A673 (cell line): ENCODE measurements around the gene NASP. TPM values are rescaled to one million over a fixed set of nuclear protein-coding genes. Genes with fewer than 3 reads are reported as not detected.

Experiments used
- BruUV-seq: library from RNA; stranded (reverse); fragments of 400-500 nt; replicated peaks from 2 replicates; lab custom pipeline; 2021; lab: Mats Ljungman, UMichigan
- CTCF ChIA-PET: fragments of 300-600 bp; sonication (Branson Sonifier 250); formaldehyde crosslinking; loops from one replicate; lab custom pipeline; 2022; ENCODE audit warnings: antibody characterized with exemption; lab: Charles Lee
- POLR2A ChIA-PET: fragments of 300-600 bp; sonication (Branson Sonifier 250); formaldehyde crosslinking; loops from one replicate; lab custom pipeline; 2022; ENCODE audit warnings: antibody characterized with exemption; ENCODE audit not compliant: low non-redundant PET; lab: Charles Lee
- DNase-seq: peaks from one replicate; pipeline ENCODE4 v3.0.0-alpha.2; 2015; ENCODE audit warnings: low spot score
- H3K27ac ChIP-seq: fragments of 200-600 bp; sonication (generic); 2 replicates; pipeline ENCODE4 v1.5.1; 2016; ENCODE audit warnings: mixed run types, low read depth, mild to moderate bottlenecking, mixed read lengths, antibody characterized with exemption, low read length; ENCODE audit not compliant: poor library complexity, severe bottlenecking
- H3K27me3 ChIP-seq: fragments of 200-600 bp; sonication (generic); replicated peaks from 2 replicates; pipeline ENCODE4 v1.6.1; 2017; ENCODE audit warnings: mixed run types, low read depth, mild to moderate bottlenecking, mixed read lengths, antibody characterized with exemption, low read length; ENCODE audit not compliant: insufficient read depth, poor library complexity
- H3K36me3 ChIP-seq: fragments of 200-600 bp; sonication (generic); 2 replicates; pipeline ENCODE4 v1.6.1; 2016; ENCODE audit warnings: mixed run types, mild to moderate bottlenecking, mixed read lengths, antibody characterized with exemption, low read length; ENCODE audit not compliant: insufficient read depth, poor library complexity, severe bottlenecking
- H3K4me1 ChIP-seq: fragments of 200-600 bp; sonication (generic); 2 replicates; pipeline ENCODE4 v1.6.1; 2017; ENCODE audit warnings: mixed run types, mild to moderate bottlenecking, mixed read lengths, antibody characterized with exemption, low read length; ENCODE audit not compliant: insufficient read depth, poor library complexity, severe bottlenecking
- H3K4me3 ChIP-seq: fragments of 200-600 bp; sonication (generic); 2 replicates; pipeline ENCODE4 v1.5.1; 2016; ENCODE audit warnings: low read depth, mixed run types, mild to moderate bottlenecking, mixed read lengths, low read length; ENCODE audit not compliant: poor library complexity, severe bottlenecking
- H3K9me3 ChIP-seq: fragments of 200-600 bp; sonication (generic); 2 replicates; pipeline ENCODE4 v1.6.1; 2016; ENCODE audit warnings: mixed run types, low read depth, mild to moderate bottlenecking, mixed read lengths, antibody characterized with exemption, low read length; ENCODE audit not compliant: poor library complexity, severe bottlenecking
- CTCF ChIP-seq: fragments of 300-800, 200-600 bp; sonication (generic); conservative IDR thresholded peaks from 2 replicates; pipeline ENCODE4 v1.5.1; 2017; ENCODE audit warnings: low read depth, mild to moderate bottlenecking, antibody characterized with exemption, low read length, moderate library complexity, mixed read lengths
- EZH2 ChIP-seq: fragments of 200-600 bp; sonication (generic); IDR thresholded peaks from 2 replicates; pipeline ENCODE4 v1.6.1; 2017; ENCODE audit warnings: borderline replicate concordance, low read depth, mild to moderate bottlenecking, mixed read lengths, antibody characterized with exemption, low read length; ENCODE audit not compliant: poor library complexity, severe bottlenecking
- intact Hi-C: fragments of 100-400 bp; cut with micrococcal nuclease; formaldehyde crosslinking; loops from one replicate; pipeline ENCODE4 v1.10.0; 2022; ENCODE audit not compliant: unreplicated experiment
- total RNA-seq: library from RNA; stranded (reverse); gene quantifications from 2 replicates; pipeline ENCODE4 v1.2.3, GENCODE V29; 2021

The NASP gene
- total RNA-seq, 1 experiment from 2014 or later, result 392 TPM

- ChIA-PET CTCF (no interaction called here), POLR2A (no interaction called here)
Measured at GRCh38 chr1:45610589-45611226, 26.9 kb downstream of the NASP start.

GRCh38 chr1:45612941-45613579 lies 29.2 kb downstream of the NASP start:
- Histone ChIP-seq H3K9me3 (no peaks in the 10 kb centered on the region), H3K27me3 (no peaks in the 10 kb centered on the region), H3K4me1 (no peaks in the 10 kb centered on the region), H3K27ac (no peak overlapping the region), H3K4me3 (no peak overlapping the region), H3K36me3 (peaks cover 93% of the 10 kb centered on the region)
- POLR2A ChIA-PET, result no interaction called here
- TF ChIP-seq CTCF (no peak), EZH2 (no peak)
- CTCF ChIA-PET, result no interaction called here
- no TSS peak for BruUV-seq
- no peak for DNase-seq
- intact Hi-C loops, result no loop called here

More at GRCh38 chr1:45610589-45611226, 26.9 kb downstream of the NASP start:
- BruUV-seq, result no TSS peak
- H3K4me1 ChIP-seq, result no peaks in the 10 kb centered on the region
- no peak for TF ChIP-seq CTCF
- TF ChIP-seq EZH2, result no peak
- no peak overlapping the region for H3K27ac ChIP-seq
- peaks cover 94% of the 10 kb centered on the region for H3K36me3 ChIP-seq
- intact Hi-C loops, result no loop called here
- no peaks in the 10 kb centered on the region for H3K9me3 ChIP-seq
- no peaks in the 10 kb centered on the region for H3K27me3 ChIP-seq
- no peak overlapping the region for H3K4me3 ChIP-seq
- no peak for DNase-seq

DNA sequence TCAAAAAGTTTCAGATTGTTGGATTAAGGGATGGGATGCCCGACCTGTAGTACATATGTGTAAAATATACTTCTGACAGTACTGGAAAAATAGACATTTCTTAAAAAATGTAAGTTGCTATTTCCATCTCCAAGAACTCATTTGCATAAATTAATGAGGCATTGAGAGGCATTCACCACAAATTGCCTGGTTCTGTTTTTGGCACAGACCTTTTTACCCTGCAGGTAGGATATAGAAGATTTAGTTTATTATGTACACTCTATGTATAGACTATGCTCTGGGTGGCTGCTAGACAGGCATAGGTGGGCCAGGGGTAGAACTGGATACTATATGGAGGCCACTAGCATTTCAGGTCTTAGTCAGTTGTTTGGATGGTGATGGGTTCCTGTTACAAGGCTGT lies 32.0 kb downstream of the NASP start:
- no peak for TF ChIP-seq EZH2
- TF ChIP-seq CTCF, result no peak
- Histone ChIP-seq H3K4me1 (no peaks in the 10 kb centered on the region), H3K4me3 (no peak overlapping the region), H3K27me3 (no peaks in the 10 kb centered on the region), H3K36me3 (peaks cover 81% of the 10 kb centered on the region), H3K9me3 (no peaks in the 10 kb centered on the region), H3K27ac (no peak overlapping the region)
- POLR2A ChIA-PET, result no interaction called here
- CTCF ChIA-PET, result no interaction called here
- DNase-seq, result no peak
- no TSS peak for BruUV-seq
- intact Hi-C loops, result no loop called here
